SK-N-SH (cell line): ENCODE data around the gene GJD3.

Source experiments
- CTCF ChIP-seq: fragments of 200-600 bp; sonication (generic); IDR thresholded peaks from 2 replicates; pipeline ENCODE4 v1.6.1; 2017; ENCODE audit warnings: antibody characterized with exemption, mild to moderate bottlenecking, moderate library complexity
- EP300 ChIP-seq, 2 experiments: IDR thresholded peaks; 2 replicates each; pipeline versions ENCODE4 v1.4.0 to v1.6.1; 2012; ENCODE audit warnings: borderline replicate concordance in 1 of 2, low read depth in 1 of 2, low read length in 1 of 2
- EZH2phosphoT487 ChIP-seq: fragments of 200-600 bp; sonication (generic); IDR thresholded peaks from 2 replicates; pipeline ENCODE4 v1.6.1; 2017; ENCODE audit warnings: low read depth, mixed run types, mild to moderate bottlenecking, antibody characterized with exemption, moderate library complexity, borderline replicate concordance
- GABPA ChIP-seq: IDR thresholded peaks from 2 replicates; pipeline ENCODE4 v1.4.0; 2012; ENCODE audit warnings: low read depth, mild to moderate bottlenecking
- MAX ChIP-seq: IDR thresholded peaks from 2 replicates; pipeline ENCODE4 v1.4.0; 2012; ENCODE audit warnings: low read depth
- POLR2AphosphoS5 ChIP-seq: IDR thresholded peaks from 2 replicates; pipeline ENCODE4 v1.6.1; 2012; ENCODE audit warnings: low read depth, low read length
- TCF12 ChIP-seq: IDR thresholded peaks from 2 replicates; pipeline ENCODE4 v1.4.0; 2012
- YY1 ChIP-seq: IDR thresholded peaks from 2 replicates; pipeline ENCODE4 v1.4.0; 2012; ENCODE audit warnings: low read depth, mild to moderate bottlenecking
- ZBTB33 ChIP-seq: IDR thresholded peaks from 2 replicates; pipeline ENCODE4 v1.4.0; 2012; ENCODE audit warnings: low read depth, borderline replicate concordance

- TF ChIP-seq CTCF (peak; percentile 92), GABPA (no peak), MAX (no peak), ZBTB33 (no peak), EZH2phosphoT487 (no peak), POLR2AphosphoS5 (no peak), YY1 (no peak), TCF12 (no peak), EP300 (IDR thresholded peaks at IDR 0.05; ENCODE audit: borderline replicate concordance in 1 of 2, low read depth in 1 of 2, low read length in 1 of 2) (no peak)
Observed at GRCh38 chr17:40355123-40355803, 9.3 kb downstream of the GJD3 start.
